ENCODE data around the gene NINJ1. TPM values are rescaled to one million over a fixed set of nuclear protein-coding genes. Genes with fewer than 3 reads are reported as not detected.

NINJ1 gene
- total and polyA plus RNA-seq, 2 of the 13 experiments (the other 11 are each of a cell fraction or from before 2014, with no cell fraction given) = 81.2 to 92.1 TPM

GRCh38 chr9:93095205-93096130 is 38.6 kb downstream of the NINJ1 start (continued):
- TF ChIP-seq CEBPB (IDR thresholded peaks at IDR 0.05; ENCODE audit: borderline replicate concordance, low read depth, low read length) = no peak
- TF ChIP-seq KLF6 (CRISPR knock-in tag; IDR thresholded peaks at IDR 0.05) = peak; percentile 53; the same call in 1 of the 2 replicates
- TF ChIP-seq NCOR1 (IDR thresholded peaks at IDR 0.05; ENCODE audit: borderline replicate concordance, low read length) = no peak; the same call in 1 of the 2 replicates
- TF ChIP-seq LBX2 (CRISPR knock-in tag; IDR thresholded peaks at IDR 0.05; ENCODE audit: borderline replicate concordance) = no peak
- 0 out of 2 replicates have a peak, but pooled peaks have one; percentile 58 for TF ChIP-seq ZNF879 (CRISPR knock-in tag; IDR thresholded peaks at IDR 0.05)
- peak; percentile 83 for TF ChIP-seq ZFY (CRISPR knock-in tag; IDR thresholded peaks at IDR 0.05)
- TF ChIP-seq FOSL2 (CRISPR knock-in tag; IDR thresholded peaks at IDR 0.05) = no peak
- no peak for TF ChIP-seq HDAC6 (IDR thresholded peaks at IDR 0.05; ENCODE audit: low read depth, low read length)
- TF ChIP-seq, protein P1, sequence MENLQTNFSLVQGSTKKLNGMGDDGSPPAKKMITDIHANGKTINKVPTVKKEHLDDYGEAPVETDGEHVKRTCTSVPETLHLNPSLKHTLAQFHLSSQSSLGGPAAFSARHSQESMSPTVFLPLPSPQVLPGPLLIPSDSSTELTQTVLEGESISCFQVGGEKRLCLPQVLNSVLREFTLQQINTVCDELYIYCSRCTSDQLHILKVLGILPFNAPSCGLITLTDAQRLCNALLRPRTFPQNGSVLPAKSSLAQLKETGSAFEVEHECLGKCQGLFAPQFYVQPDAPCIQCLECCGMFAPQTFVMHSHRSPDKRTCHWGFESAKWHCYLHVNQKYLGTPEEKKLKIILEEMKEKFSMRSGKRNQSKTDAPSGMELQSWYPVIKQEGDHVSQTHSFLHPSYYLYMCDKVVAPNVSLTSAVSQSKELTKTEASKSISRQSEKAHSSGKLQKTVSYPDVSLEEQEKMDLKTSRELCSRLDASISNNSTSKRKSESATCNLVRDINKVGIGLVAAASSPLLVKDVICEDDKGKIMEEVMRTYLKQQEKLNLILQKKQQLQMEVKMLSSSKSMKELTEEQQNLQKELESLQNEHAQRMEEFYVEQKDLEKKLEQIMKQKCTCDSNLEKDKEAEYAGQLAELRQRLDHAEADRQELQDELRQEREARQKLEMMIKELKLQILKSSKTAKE (CRISPR knock-in tag; IDR thresholded peaks at IDR 0.05; ENCODE audit: borderline replicate concordance) = peak; percentile 48; the same call in 1 of the 2 replicates
- no peak for TF ChIP-seq ZSCAN21 (CRISPR knock-in tag; IDR thresholded peaks at IDR 0.05; ENCODE audit: borderline replicate concordance)
- peak; percentile 13; the same call in 1 of the 2 replicates for TF ChIP-seq MYC (CRISPR knock-in tag; IDR thresholded peaks at IDR 0.05; ENCODE audit: borderline replicate concordance)
- TF ChIP-seq PHF8 (CRISPR knock-in tag; IDR thresholded peaks at IDR 0.05) = peak; percentile 80
- no peak for TF ChIP-seq ZMYM2 (CRISPR knock-in tag; IDR thresholded peaks at IDR 0.05)
- no peak for TF ChIP-seq IRX3 (CRISPR knock-in tag; IDR thresholded peaks at IDR 0.05; ENCODE audit: borderline replicate concordance, low read depth)
- 0 out of 2 replicates have a peak, but pooled peaks have one; percentile 42 for TF ChIP-seq ZNF558 (CRISPR knock-in tag; IDR thresholded peaks at IDR 0.05; ENCODE audit: borderline replicate concordance)
- no peak for TF ChIP-seq ZNF10 (CRISPR knock-in tag; IDR thresholded peaks at IDR 0.05; ENCODE audit: borderline replicate concordance, low read depth)
- TF ChIP-seq ZNF83 (CRISPR knock-in tag; IDR thresholded peaks at IDR 0.05; ENCODE audit: borderline replicate concordance) = no peak
- peak; percentile 50 for TF ChIP-seq ZNF574 (CRISPR knock-in tag; IDR thresholded peaks at IDR 0.05)
- 0 out of 2 replicates have a peak, but pooled peaks have one; percentile 9 for TF ChIP-seq KDM1A (CRISPR knock-in tag; IDR thresholded peaks at IDR 0.05)
- TF ChIP-seq, protein P2, sequence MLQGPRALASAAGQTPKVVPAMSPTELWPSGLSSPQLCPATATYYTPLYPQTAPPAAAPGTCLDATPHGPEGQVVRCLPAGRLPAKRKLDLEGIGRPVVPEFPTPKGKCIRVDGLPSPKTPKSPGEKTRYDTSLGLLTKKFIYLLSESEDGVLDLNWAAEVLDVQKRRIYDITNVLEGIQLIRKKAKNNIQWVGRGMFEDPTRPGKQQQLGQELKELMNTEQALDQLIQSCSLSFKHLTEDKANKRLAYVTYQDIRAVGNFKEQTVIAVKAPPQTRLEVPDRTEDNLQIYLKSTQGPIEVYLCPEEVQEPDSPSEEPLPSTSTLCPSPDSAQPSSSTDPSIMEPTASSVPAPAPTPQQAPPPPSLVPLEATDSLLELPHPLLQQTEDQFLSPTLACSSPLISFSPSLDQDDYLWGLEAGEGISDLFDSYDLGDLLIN (CRISPR knock-in tag; IDR thresholded peaks at IDR 0.05; ENCODE audit: borderline replicate concordance) = no peak
